ENCODE measurements around the gene CLBA1.

The CLBA1 gene

DNA sequence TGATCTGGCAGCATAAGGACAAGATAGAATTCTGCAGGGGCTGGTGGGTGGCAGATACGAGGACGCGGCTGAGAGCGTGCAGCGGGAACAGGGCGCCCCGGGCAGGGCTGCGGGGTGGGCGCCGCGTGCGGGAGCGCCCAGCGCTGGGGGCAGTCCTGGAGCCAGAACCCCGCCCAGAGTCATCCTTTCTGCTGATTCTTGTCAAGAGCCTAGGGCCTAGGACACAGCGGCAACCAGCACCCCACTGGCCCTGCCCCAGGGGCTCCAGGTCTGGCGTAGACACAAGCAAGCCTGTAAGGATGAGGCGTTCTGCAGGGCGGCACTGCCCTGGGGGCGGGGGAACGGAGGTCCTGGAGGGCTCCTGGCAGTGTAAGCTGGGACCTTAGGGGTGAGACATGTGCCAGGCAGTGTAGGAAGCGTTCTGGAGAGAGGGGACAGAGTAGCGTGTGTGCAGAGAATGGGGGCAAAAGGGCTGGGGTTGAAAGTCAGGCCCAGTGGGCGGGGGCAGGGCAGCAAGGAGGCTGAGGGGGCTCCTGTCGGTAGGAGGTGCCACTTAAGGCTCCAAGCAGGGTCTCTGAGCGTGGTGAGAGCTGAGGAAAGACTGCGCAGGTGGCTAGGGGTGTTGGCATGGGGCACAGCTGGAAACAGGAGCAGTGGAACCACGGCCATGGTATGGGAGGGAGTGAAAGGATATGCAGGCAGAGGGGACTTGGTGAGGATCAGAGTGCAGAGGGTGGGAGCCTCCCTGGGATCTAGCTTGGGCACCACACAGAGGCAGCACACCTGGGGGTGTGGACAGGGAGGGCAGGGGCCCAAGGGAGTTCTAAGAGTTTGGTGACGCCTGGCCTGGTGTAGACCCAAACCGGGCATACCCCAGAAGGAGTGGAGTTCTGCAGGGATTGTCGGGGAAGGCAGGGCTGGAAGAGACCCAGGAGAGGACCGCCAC, 6.6 kb upstream of the CLBA1 start:
- Histone ChIP-seq H3K27ac (ENCODE audit: low read depth, low read length) (no peak overlapping the region), H3K4me2 (ENCODE audit: low read length) (no peak overlapping the region)

DNA sequence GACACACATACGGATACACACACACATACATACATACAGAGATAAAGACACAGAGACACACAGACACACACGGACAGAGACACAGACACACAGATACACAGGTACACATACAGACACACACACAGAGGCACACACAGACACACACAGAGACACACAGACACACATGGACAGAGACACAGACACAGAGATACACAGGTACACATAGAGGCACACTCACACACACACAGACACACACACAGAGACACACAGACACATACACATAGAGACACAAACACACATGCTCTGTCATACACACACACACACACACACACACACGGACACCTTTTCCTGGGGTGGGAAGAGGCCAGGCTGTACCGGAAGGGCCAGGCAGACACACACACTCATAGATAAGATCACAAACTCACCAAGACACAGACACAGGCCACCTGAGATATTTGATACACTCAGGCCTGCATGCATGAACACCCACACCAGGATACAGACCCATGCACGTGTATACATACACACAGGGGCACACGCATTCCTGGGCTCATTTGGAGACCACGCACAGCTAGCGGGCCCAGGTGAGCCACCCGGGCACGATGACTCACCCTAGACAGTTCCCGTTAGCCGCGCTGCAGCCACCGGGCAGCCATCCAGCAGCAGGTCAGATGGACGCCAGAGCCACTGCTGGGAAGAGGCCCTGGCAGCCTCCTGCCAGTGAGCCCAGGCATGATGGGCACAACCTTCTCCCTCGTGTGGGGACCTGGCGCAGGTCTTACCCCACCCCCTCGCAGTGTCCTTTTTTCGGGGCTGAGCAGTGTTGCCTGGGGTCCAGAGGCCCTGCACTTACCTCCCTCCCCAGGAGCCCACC, 5.6 kb upstream of the CLBA1 start:
- peaks cover 45% of the 10 kb centered on the region for H3K27me3 ChIP-seq (ENCODE audit: control insufficient read depth, low read length)
- no peak overlapping the region for H3K27ac ChIP-seq (ENCODE audit: low read depth, low read length)
- no peaks in the 10 kb centered on the region for H3K79me2 ChIP-seq (ENCODE audit: control insufficient read depth, low read length)
- no peaks in the 10 kb centered on the region for H3K9me3 ChIP-seq (ENCODE audit: control insufficient read depth, insufficient read depth, low read length)
- no peak for TF ChIP-seq CTCF (IDR thresholded peaks at IDR 0.05; ENCODE audit: low read depth, low read length, poor library complexity, severe bottlenecking)
- TF ChIP-seq EZH2phosphoT487 (IDR thresholded peaks at IDR 0.05; ENCODE audit: borderline replicate concordance, low read length), result no peak
- no peak overlapping the region for H3K4me3 ChIP-seq (ENCODE audit: low read length)
- H4K20me1 ChIP-seq (ENCODE audit: control insufficient read depth, insufficient read depth, low read depth, low read length), result no peaks in the 10 kb centered on the region
- peaks cover 17% of the 10 kb centered on the region for H3K4me1 ChIP-seq (ENCODE audit: control insufficient read depth, low read length)
- H3K36me3 ChIP-seq (ENCODE audit: control insufficient read depth, low read length), result no peaks in the 10 kb centered on the region
- no peaks in the 10 kb centered on the region for H3F3A ChIP-seq (ENCODE audit: control insufficient read depth, insufficient read depth)
- no peak overlapping the region for H3K4me2 ChIP-seq (ENCODE audit: low read length)
- H3K9me2 ChIP-seq (replicated peaks; ENCODE audit: control insufficient read depth, low read length), result no peaks in the 10 kb centered on the region

More for the DNA sequence above, 6.6 kb upstream of the CLBA1 start:
- Histone ChIP-seq H3K9me2 (replicated peaks; ENCODE audit: control insufficient read depth, low read length) (no peaks in the 10 kb centered on the region), H4K20me1 (ENCODE audit: control insufficient read depth, insufficient read depth, low read depth, low read length) (no peaks in the 10 kb centered on the region), H3F3A (ENCODE audit: control insufficient read depth, insufficient read depth) (no peaks in the 10 kb centered on the region), H3K4me1 (ENCODE audit: control insufficient read depth, low read length) (peaks cover 14% of the 10 kb centered on the region), H3K79me2 (ENCODE audit: control insufficient read depth, low read length) (no peaks in the 10 kb centered on the region), H3K4me3 (ENCODE audit: low read length) (no peak overlapping the region), H3K27me3 (ENCODE audit: control insufficient read depth, low read length) (peaks cover 47% of the 10 kb centered on the region), H3K9me3 (ENCODE audit: control insufficient read depth, insufficient read depth, low read length) (no peaks in the 10 kb centered on the region), H3K36me3 (ENCODE audit: control insufficient read depth, low read length) (no peaks in the 10 kb centered on the region)
- TF ChIP-seq EZH2phosphoT487 (IDR thresholded peaks at IDR 0.05; ENCODE audit: borderline replicate concordance, low read length) (no peak), CTCF (IDR thresholded peaks at IDR 0.05; ENCODE audit: low read depth, low read length, poor library complexity, severe bottlenecking) (no peak)

GRCh38 chr14:104980611-104981531, 4.7 kb upstream of the CLBA1 start:
- Histone ChIP-seq H3K79me2 (ENCODE audit: control insufficient read depth, low read length) (no peaks in the 10 kb centered on the region), H3K27ac (ENCODE audit: low read depth, low read length) (no peak overlapping the region), H3K4me1 (ENCODE audit: control insufficient read depth, low read length) (peaks cover 15% of the 10 kb centered on the region)

More at GRCh38 chr14:104980611-104981531, 4.7 kb upstream of the CLBA1 start:
- Histone ChIP-seq H3K9me2 (replicated peaks; ENCODE audit: control insufficient read depth, low read length) (no peaks in the 10 kb centered on the region), H3K36me3 (ENCODE audit: control insufficient read depth, low read length) (no peaks in the 10 kb centered on the region), H3F3A (ENCODE audit: control insufficient read depth, insufficient read depth) (no peaks in the 10 kb centered on the region), H3K4me2 (ENCODE audit: low read length) (no peak overlapping the region), H3K27me3 (ENCODE audit: control insufficient read depth, low read length) (peaks cover 36% of the 10 kb centered on the region), H3K4me3 (ENCODE audit: low read length) (no peak overlapping the region), H3K9me3 (ENCODE audit: control insufficient read depth, insufficient read depth, low read length) (no peaks in the 10 kb centered on the region), H4K20me1 (ENCODE audit: control insufficient read depth, insufficient read depth, low read depth, low read length) (no peaks in the 10 kb centered on the region)
- TF ChIP-seq EZH2phosphoT487 (IDR thresholded peaks at IDR 0.05; ENCODE audit: borderline replicate concordance, low read length), result no peak
- no peak for TF ChIP-seq CTCF (IDR thresholded peaks at IDR 0.05; ENCODE audit: low read depth, low read length, poor library complexity, severe bottlenecking)

Measured in DOHH2 (cell line).